ENCODE data around the gene CRX. TPM values are rescaled to one million over a fixed set of nuclear protein-coding genes. Genes with fewer than 3 reads are reported as not detected.
"Not testable (repeated sequence)": the region's sequence is repeated elsewhere in the genome, so short reads cannot be mapped to it uniquely, and the experiment has no call there.

Gene CRX
- total RNA-seq, 1 experiment from 2014 or later, result 0.13 TPM

DNA sequence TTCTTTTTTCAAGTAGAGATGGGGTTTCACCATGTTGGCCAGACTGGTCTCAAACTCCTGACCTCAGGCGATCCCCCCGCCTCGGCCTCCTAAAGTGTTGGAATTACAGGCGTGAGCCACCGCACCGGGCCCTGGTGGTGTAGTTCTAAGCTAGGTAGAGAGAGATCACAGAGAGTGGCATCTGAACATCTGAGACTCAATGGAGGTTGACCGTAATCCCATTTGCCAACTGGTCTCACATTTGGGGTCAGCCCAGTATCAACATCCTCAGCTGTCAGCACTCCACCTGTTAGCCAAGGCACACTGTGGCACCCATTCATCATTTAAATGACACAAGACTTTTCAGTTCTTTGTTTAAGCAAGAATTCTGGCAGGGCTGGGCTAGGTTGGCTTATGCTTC lies 35.2 kb upstream of the CRX start:
- H2BK12ac ChIP-seq (ENCODE audit: insufficient read length, low read depth, low read length), result no peak overlapping the region
- Mint-ChIP-seq H3K4me3 (no peak overlapping the region), H3K9me3 (no peaks in the 10 kb centered on the region), H3K27me3 (ENCODE audit: low read depth) (no peaks in the 10 kb centered on the region; the same call in 1 of the 2 replicates), H3K36me3 (ENCODE audit: insufficient read depth in 1 of 3, low read depth in 3 of 3) (peaks cover 28 to 50% (median 48%) of the 10 kb centered on the region in 3 experiments), H3K27ac (peak overlapping the region in 2 of 3 experiments; percentile 18 to 72; a peak in 2 of 7 replicates), H3K4me1 (peaks cover 14 to 22% of the 10 kb centered on the region in 2 experiments)
- no peak overlapping the region for H3K23ac ChIP-seq (ENCODE audit: insufficient read length, low read depth, low read length)
- H2AFZ ChIP-seq (ENCODE audit: low read length), result no peak overlapping the region
- no peaks in the 10 kb centered on the region for H3K27me3 ChIP-seq (ENCODE audit: insufficient read depth, low read length)
- no peak overlapping the region for H4K8ac ChIP-seq (replicated peaks; ENCODE audit: insufficient read length, low read depth, low read length)
- H3K14ac ChIP-seq (ENCODE audit: insufficient read depth, low read length), result no peak overlapping the region
- H3K9me3 ChIP-seq (ENCODE audit: control insufficient read depth, low read depth, low read length), result no peaks in the 10 kb centered on the region
- TF ChIP-seq, protein P1, sequence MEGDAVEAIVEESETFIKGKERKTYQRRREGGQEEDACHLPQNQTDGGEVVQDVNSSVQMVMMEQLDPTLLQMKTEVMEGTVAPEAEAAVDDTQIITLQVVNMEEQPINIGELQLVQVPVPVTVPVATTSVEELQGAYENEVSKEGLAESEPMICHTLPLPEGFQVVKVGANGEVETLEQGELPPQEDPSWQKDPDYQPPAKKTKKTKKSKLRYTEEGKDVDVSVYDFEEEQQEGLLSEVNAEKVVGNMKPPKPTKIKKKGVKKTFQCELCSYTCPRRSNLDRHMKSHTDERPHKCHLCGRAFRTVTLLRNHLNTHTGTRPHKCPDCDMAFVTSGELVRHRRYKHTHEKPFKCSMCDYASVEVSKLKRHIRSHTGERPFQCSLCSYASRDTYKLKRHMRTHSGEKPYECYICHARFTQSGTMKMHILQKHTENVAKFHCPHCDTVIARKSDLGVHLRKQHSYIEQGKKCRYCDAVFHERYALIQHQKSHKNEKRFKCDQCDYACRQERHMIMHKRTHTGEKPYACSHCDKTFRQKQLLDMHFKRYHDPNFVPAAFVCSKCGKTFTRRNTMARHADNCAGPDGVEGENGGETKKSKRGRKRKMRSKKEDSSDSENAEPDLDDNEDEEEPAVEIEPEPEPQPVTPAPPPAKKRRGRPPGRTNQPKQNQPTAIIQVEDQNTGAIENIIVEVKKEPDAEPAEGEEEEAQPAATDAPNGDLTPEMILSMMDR (conservative IDR thresholded peaks at IDR 0.05), result no peak
- H3K23me2 ChIP-seq (ENCODE audit: insufficient read length, low read depth, low read length, poor library complexity, severe bottlenecking), result no peaks in the 10 kb centered on the region
- H3K56ac ChIP-seq (ENCODE audit: insufficient read length, low read depth, low read length), result no peak overlapping the region
- no peak overlapping the region for H3K18ac ChIP-seq (ENCODE audit: insufficient read length, low read depth, low read length)
- H3K4me1 ChIP-seq (ENCODE audit: insufficient read depth, low read length), result no peaks in the 10 kb centered on the region
- no peak overlapping the region for H3T11ph ChIP-seq (ENCODE audit: low read length)
- H4K20me1 ChIP-seq (ENCODE audit: control insufficient read depth, insufficient read depth, insufficient read length), result no peaks in the 10 kb centered on the region
- H3K27ac ChIP-seq (ENCODE audit: insufficient read length, low read depth, low read length), result peak overlapping the region; percentile 8
- no peak overlapping the region for H3K4ac ChIP-seq (ENCODE audit: low read depth, low read length)
- no peak overlapping the region for H2AK5ac ChIP-seq (ENCODE audit: insufficient read length, low read length)
- WGBS (ENCODE audit: extremely low coverage, insufficient read length, low lambda C conversion rate), result no CpG with 5 or more reads among the region's 7 CpGs
- DNase-seq, result no peak
- H2BK5ac ChIP-seq (ENCODE audit: insufficient read length, low read length), result no peak overlapping the region
- H3K79me2 ChIP-seq (ENCODE audit: insufficient read depth, low read length), result no peaks in the 10 kb centered on the region
- H4K5ac ChIP-seq (ENCODE audit: insufficient read length, low read depth, low read length), result no peak overlapping the region
- H2BK15ac ChIP-seq (ENCODE audit: low read depth, low read length), result no peak overlapping the region
- H2BK120ac ChIP-seq (ENCODE audit: low read depth, low read length, poor library complexity, severe bottlenecking), result no peak overlapping the region
- no peak overlapping the region for H3K4me2 ChIP-seq (ENCODE audit: insufficient read depth, insufficient read length, low read length)
- H3K9ac ChIP-seq (ENCODE audit: extremely low read depth, insufficient read length, low read length), result no peak overlapping the region
- H3K79me1 ChIP-seq (ENCODE audit: insufficient read depth, low read depth, low read length, poor library complexity, severe bottlenecking), result no peaks in the 10 kb centered on the region
- H2BK20ac ChIP-seq (ENCODE audit: low read depth, low read length, poor library complexity, severe bottlenecking), result no peak overlapping the region
- no peak overlapping the region for H4K91ac ChIP-seq (ENCODE audit: insufficient read length, low read depth, low read length)

DNA sequence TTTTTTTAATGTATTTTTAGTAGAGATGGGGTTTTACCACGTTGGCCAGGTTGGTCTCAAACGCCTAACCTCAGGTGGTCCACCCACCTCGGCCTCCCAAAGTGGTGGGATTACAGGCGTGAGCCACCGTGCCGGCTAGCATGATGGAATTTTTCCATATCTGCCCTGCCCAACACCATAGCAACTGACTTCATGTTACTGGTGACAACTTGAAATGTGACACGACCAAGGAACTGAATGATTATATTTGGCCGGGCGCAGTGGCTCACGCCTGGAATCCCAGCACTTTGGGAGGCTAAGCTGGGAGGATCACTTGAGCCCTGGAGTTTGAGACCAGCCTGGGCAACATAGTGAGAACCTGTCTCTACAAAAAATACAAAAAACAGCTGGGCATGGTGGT lies 34.4 kb upstream of the CRX start:
- not testable (repeated sequence) for H3K27ac ChIP-seq (ENCODE audit: insufficient read length, low read depth, low read length); H3K79me2 ChIP-seq (ENCODE audit: insufficient read depth, low read length)
- no CpG with 5 or more reads among the region's 10 CpGs for WGBS (ENCODE audit: extremely low coverage, insufficient read length, low lambda C conversion rate)

More for the DNA sequence above, 34.4 kb upstream of the CRX start:
- H2AFZ ChIP-seq (ENCODE audit: low read length); H3K4me2 ChIP-seq (ENCODE audit: insufficient read depth, insufficient read length, low read length); H3K27ac Mint-ChIP-seq; H3K27me3 Mint-ChIP-seq (ENCODE audit: low read depth); H3K23me2 ChIP-seq (ENCODE audit: insufficient read length, low read depth, low read length, poor library complexity, severe bottlenecking); H3K9ac ChIP-seq (ENCODE audit: extremely low read depth, insufficient read length, low read length); H4K91ac ChIP-seq (ENCODE audit: insufficient read length, low read depth, low read length); H3K4me3 Mint-ChIP-seq; H4K20me1 ChIP-seq (ENCODE audit: control insufficient read depth, insufficient read depth, insufficient read length); H3K23ac ChIP-seq (ENCODE audit: insufficient read length, low read depth, low read length); H3K56ac ChIP-seq (ENCODE audit: insufficient read length, low read depth, low read length); H3K4ac ChIP-seq (ENCODE audit: low read depth, low read length); H3K14ac ChIP-seq (ENCODE audit: insufficient read depth, low read length); H3K79me1 ChIP-seq (ENCODE audit: insufficient read depth, low read depth, low read length, poor library complexity, severe bottlenecking); H2BK20ac ChIP-seq (ENCODE audit: low read depth, low read length, poor library complexity, severe bottlenecking); H2BK15ac ChIP-seq (ENCODE audit: low read depth, low read length); H3K9me3 ChIP-seq (ENCODE audit: control insufficient read depth, low read depth, low read length); H2AK5ac ChIP-seq (ENCODE audit: insufficient read length, low read length); H3K9me3 Mint-ChIP-seq; H4K8ac ChIP-seq (replicated peaks; ENCODE audit: insufficient read length, low read depth, low read length); DNase-seq; H3T11ph ChIP-seq (ENCODE audit: low read length); H3K27me3 ChIP-seq (ENCODE audit: insufficient read depth, low read length); H2BK120ac ChIP-seq (ENCODE audit: low read depth, low read length, poor library complexity, severe bottlenecking); H4K5ac ChIP-seq (ENCODE audit: insufficient read length, low read depth, low read length); H2BK12ac ChIP-seq (ENCODE audit: insufficient read length, low read depth, low read length); H2BK5ac ChIP-seq (ENCODE audit: insufficient read length, low read length); H3K4me1 ChIP-seq (ENCODE audit: insufficient read depth, low read length); H3K18ac ChIP-seq (ENCODE audit: insufficient read length, low read depth, low read length): not testable (repeated sequence)
- Mint-ChIP-seq H3K36me3 (ENCODE audit: insufficient read depth in 1 of 3, low read depth in 3 of 3) (peaks cover 22 to 43% (median 41%) of the 10 kb centered on the region in 3 experiments), H3K4me1 (peaks cover 14 to 22% of the 10 kb centered on the region in 2 experiments)
